Spinal cord (tissue), 10 donors: ENCODE data around the gene CYP46A1. TPM values are rescaled to one million over a fixed set of nuclear protein-coding genes. Genes with fewer than 3 reads are reported as not detected.

Experiments
- DNase-seq, 6 donors: peaks; one replicate each; pipeline versions ENCODE4 v3.0.0 to v3.0.0-alpha.2; 2013 to 2015; ENCODE audit warnings: low spot score in 6 of 6, low read depth in 4 of 6
- H3K27ac ChIP-seq: one replicate; pipeline ENCODE4 v1.5.1; 2013; ENCODE audit warnings: low read depth, low read length, control low read depth
- H3K27me3 ChIP-seq: one replicate; pipeline ENCODE4 v1.6.1; 2013; ENCODE audit warnings: low read length; ENCODE audit not compliant: control insufficient read depth, insufficient read depth
- H3K36me3 ChIP-seq: one replicate; pipeline ENCODE4 v1.6.1; 2013; ENCODE audit warnings: low read length; ENCODE audit not compliant: control insufficient read depth, insufficient read depth
- H3K4me1 ChIP-seq: one replicate; pipeline ENCODE4 v1.6.1; 2013; ENCODE audit warnings: low read length; ENCODE audit not compliant: control insufficient read depth, insufficient read depth
- H3K4me3 ChIP-seq: one replicate; pipeline ENCODE4 v1.5.1; 2013; ENCODE audit warnings: low read depth, low read length, control low read depth
- H3K9me3 ChIP-seq: one replicate; pipeline ENCODE4 v1.6.1; 2013; ENCODE audit warnings: low read length; ENCODE audit not compliant: control insufficient read depth, insufficient read depth
- WGBS: methylation state at CpG from one replicate; pipeline ENCODE4 v1.1.5; 2013; ENCODE audit warnings: missing lambda C conversion rate; ENCODE audit not compliant: insufficient coverage; 5-methylcytosine and 5-hydroxymethylcytosine counted together
- polyA plus RNA-seq, 2 donors: library from polyadenylated mRNA; unstranded; fragments of 120-200 nt; gene quantifications; one replicate each; pipeline ENCODE4 v1.2.1, GENCODE V29; 2013; ENCODE audit not compliant: insufficient read length in 2 of 2
- total RNA-seq, 2 donors: library from RNA; depleted of rRNA in 1 of 2; stranded (reverse); fragments of 120-200 nt in 1 of 2; fragments of >200 nt in 1 of 2; gene quantifications; one replicate each; pipeline versions ENCODE4 v1.2.3 to v1.2.4, GENCODE V29; 2013 to 2014
- donor health status: healthy.

The CYP46A1 gene
- total and polyA plus RNA-seq, 4 donors, result 5.5 to 42.2 (median 26.0) TPM

DNA sequence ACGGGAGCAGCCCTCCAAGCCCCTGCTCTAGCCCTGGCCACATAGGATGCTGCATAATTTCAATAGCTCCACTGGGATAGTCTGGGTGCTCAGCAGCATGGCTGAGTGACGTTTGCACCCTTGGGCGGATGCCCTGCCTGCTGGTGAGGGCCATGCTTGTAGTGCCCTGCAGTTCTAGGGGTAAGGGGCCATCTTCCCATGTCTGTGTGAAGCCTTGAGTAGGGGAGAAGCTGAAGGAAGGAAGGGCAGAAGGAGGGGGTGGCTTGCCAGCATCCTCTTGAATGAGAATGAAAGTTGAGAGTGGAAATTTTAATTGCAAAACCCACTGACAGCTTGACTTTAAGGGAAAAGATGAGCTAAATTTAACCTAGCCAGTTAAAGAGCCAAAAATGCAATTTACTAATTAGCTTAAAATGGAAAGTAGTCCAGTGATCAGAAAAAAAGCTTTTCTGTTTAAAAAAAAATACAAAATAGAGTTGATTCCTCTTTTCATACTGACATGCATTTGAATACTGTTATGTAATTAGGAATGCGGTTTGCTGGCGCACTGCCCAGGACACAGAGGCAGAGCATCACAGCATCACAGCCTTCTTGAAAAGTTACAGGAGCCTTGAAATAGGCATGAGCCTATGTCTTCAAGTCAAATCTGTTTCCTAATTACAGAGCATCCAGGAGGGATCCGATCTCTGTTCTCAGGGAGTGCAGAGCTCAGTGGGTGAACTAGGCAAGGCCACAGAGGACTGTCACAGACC lies 90.6 kb downstream of the CYP46A1 start:
- peak in 2 of 6 donors; percentile 84 to 95 for DNase-seq
- Histone ChIP-seq H3K36me3 (no peaks in the 10 kb centered on the region), H3K9me3 (peaks cover 2% of the 10 kb centered on the region), H3K27me3 (no peaks in the 10 kb centered on the region), H3K4me1 (peaks cover 24% of the 10 kb centered on the region), H3K4me3 (no peak overlapping the region), H3K27ac (no peak overlapping the region)
- 46% methylated on average over 4 of the region's 6 CpGs for WGBS

DNA sequence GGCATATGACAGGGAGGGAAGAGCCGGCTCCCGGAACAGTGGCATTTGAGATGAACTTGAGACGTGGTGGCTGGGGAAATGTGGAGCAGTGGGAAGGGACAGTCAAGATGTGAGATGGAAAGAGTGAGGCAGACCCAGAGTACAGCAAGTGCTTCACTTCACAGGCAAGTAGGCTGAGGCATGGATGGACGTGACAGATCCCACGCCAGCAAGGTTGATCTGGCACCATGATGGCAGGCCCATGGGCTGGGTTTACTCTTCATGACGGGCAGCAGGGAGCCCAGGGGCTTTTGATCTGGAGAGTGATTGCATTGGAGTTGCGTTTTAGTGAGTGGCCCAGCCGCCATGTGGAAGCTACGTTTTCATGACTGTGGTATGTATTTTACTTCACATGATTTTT lies 91.3 kb downstream of the CYP46A1 start:
- Histone ChIP-seq H3K27ac (no peak overlapping the region), H3K9me3 (peaks cover 2% of the 10 kb centered on the region), H3K4me3 (no peak overlapping the region), H3K27me3 (no peaks in the 10 kb centered on the region), H3K4me1 (peaks cover 24% of the 10 kb centered on the region), H3K36me3 (no peaks in the 10 kb centered on the region)
- 80% methylated on average over 6 of the region's 9 CpGs for WGBS
- no peak for DNase-seq

Other genes with a start within 250 kb of the CYP46A1 start
- 10 to 100 TPM; 69.2 to 82.6 TPM for gene SETD3, start 203.4 kb upstream of the CYP46A1 start, total RNA-seq
- 10 to 100 TPM; 50.9 to 55.3 TPM for gene SETD3, start 203.4 kb upstream of the CYP46A1 start, polyA plus RNA-seq
- 10 to 100 TPM; 25.7 to 49.0 TPM for gene CCNK, start 202.9 kb upstream of the CYP46A1 start, total RNA-seq
- 10 to 100 TPM; 40.6 to 42.2 TPM for gene CCNK, start 202.9 kb upstream of the CYP46A1 start, polyA plus RNA-seq
- 10 to 100 TPM in 1 of 2 donors, 1 to 10 TPM in 1; 8.4 to 20.4 TPM for gene CCDC85C, start 80.1 kb upstream of the CYP46A1 start, total RNA-seq
- 10 to 100 TPM; 29.5 to 34.5 TPM for gene CCDC85C, start 80.1 kb upstream of the CYP46A1 start, polyA plus RNA-seq
- 1 to 10 TPM; 4.8 to 5.7 TPM for gene HHIPL1, start 39.2 kb upstream of the CYP46A1 start, total RNA-seq
- 1 to 10 TPM; 5.1 to 6.2 TPM for gene HHIPL1, start 39.2 kb upstream of the CYP46A1 start, polyA plus RNA-seq
- gene EML1, start 109.1 kb downstream of the CYP46A1 start, total RNA-seq, result 10 to 100 TPM; 38.1 to 40.4 TPM
- gene EML1, start 109.1 kb downstream of the CYP46A1 start, polyA plus RNA-seq, result 10 to 100 TPM; 23.1 to 31.7 TPM